ENCODE data around the gene PSORS1C2.

- TF ChIP-seq EGR1 (IDR thresholded peaks at IDR 0.05) (no peak), TAF1 (IDR thresholded peaks at IDR 0.05; ENCODE audit: low read depth) (no peak), CREB1 (IDR thresholded peaks at IDR 0.05; ENCODE audit: low read depth) (no peak), YY1 (IDR thresholded peaks at IDR 0.05; ENCODE audit: low read depth) (no peak), REST (IDR thresholded peaks at IDR 0.05; ENCODE audit: low read depth) (no peak), TCF12 (IDR thresholded peaks at IDR 0.05; ENCODE audit: low read depth) (no peak), MAX (IDR thresholded peaks at IDR 0.05) (no peak), EP300 (IDR thresholded peaks at IDR 0.05; ENCODE audit: borderline replicate concordance) (no peak), CEBPB (IDR thresholded peaks at IDR 0.05) (no peak)
Measured at GRCh38 chr6:31142361-31142761, 3.5 kb upstream of the PSORS1C2 start.

Measured in Ishikawa (cell line).